Measurements from ENCODE around the gene ARL4D.

The ARL4D gene

GRCh38 chr17:43395165-43395564 lies 3.6 kb upstream of the ARL4D start:
- no peak for TF ChIP-seq CTCF (IDR thresholded peaks at IDR 0.05)

GRCh38 chr17:43396491-43397060 lies 2.2 kb upstream of the ARL4D start:
- TF ChIP-seq CTCF (IDR thresholded peaks at IDR 0.05) = no peak

GRCh38 chr17:43399839-43400328 lies 1.1 kb downstream of the ARL4D start:
- TF ChIP-seq CTCF (IDR thresholded peaks at IDR 0.05) = no peak

GRCh38 chr17:43400943-43401717 lies 2.3 kb downstream of the ARL4D start:
- no peak for TF ChIP-seq CTCF (IDR thresholded peaks at IDR 0.05)

DNA sequence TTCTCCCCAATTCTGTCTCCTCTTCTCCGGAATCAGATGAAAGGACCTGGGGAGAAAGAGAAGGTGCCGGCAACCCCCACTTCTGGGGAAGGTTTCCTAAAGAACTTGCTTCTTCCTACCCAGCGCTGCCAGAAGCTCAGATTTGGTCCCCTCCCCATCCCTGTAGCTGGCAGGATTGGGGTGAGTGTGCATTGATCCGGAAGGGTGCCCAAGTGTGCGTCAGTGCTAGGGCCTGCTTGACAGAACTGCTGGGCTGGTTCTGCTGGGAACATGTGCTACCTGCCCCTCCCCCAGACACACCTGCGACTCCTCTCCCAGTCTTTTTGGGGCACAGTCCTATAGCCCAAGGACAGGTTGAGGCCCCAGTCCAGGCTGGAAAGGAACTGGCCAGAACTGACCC lies 3.3 kb downstream of the ARL4D start:
- no peak for TF ChIP-seq CTCF (IDR thresholded peaks at IDR 0.05)

DNA sequence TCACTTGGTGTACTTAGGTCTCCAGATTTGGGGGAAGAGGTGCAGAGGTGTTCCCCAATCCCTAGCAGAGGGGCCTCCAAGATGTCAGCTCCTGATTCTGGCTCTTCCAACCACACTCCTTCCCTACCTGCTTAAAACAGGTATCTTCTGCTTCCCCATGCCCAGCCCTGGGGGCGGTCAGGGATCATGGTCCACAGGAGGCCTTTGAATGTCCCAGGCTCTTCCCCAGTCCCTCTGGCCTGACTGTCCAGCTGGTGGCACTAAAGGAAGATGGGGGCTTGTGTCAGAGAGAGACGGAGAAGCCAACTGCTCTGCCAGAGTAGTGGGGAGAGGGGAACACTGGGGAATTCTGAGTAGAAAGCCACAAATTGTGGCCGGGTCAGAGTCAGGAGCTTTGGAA lies 3.8 kb downstream of the ARL4D start:
- TF ChIP-seq CTCF (IDR thresholded peaks at IDR 0.05) = no peak

DNA sequence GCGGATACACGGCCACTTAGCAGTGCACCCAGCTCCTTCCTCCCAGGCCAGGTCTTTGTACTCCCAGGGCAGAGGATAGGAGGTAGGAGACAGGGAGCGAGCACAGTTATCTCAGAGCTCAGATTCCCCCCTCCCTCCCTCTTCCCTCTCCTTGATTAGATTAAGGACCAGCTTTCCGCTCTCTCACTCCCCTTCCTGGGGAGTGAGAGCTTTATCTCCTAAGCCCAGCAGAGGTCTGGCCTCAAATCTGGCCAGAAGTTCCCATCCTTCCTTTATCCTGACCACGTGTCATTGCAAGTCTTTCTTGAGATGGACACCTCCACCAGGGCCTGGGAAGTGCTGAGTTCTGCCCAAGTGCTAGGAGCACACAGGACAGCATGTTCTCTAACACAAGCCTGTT lies 5.1 kb downstream of the ARL4D start:
- no peak for TF ChIP-seq CTCF (IDR thresholded peaks at IDR 0.05)

Measured in LNCAP (cell line).